NT2/D1 (cell line): ENCODE data around the gene TMEM74B.

Experiments
- DNase-seq: peaks from one replicate; pipeline ENCODE4 v3.0.0-alpha.2; 2011; ENCODE audit warnings: low read depth, low spot score
- H3K27me3 ChIP-seq: 2 replicates; pipeline ENCODE4 v1.6.0; 2011; ENCODE audit warnings: mild to moderate bottlenecking; ENCODE audit not compliant: insufficient read length, insufficient read depth
- H3K36me3 ChIP-seq: 2 replicates; pipeline ENCODE4 v1.6.1; 2011; ENCODE audit warnings: mild to moderate bottlenecking, low read length, mixed read lengths; ENCODE audit not compliant: insufficient read depth, insufficient read length
- H3K4me1 ChIP-seq: 2 replicates; pipeline ENCODE4 v1.5.1; 2011; ENCODE audit not compliant: insufficient read depth, insufficient read length
- H3K4me3 ChIP-seq: 2 replicates; pipeline ENCODE4 v1.5.1; 2011; ENCODE audit warnings: low read depth; ENCODE audit not compliant: insufficient read length
- H3K9ac ChIP-seq: 2 replicates; pipeline ENCODE4 v1.6.0; 2011; ENCODE audit warnings: low read depth; ENCODE audit not compliant: insufficient read length
- H3K9me3 ChIP-seq: 2 replicates; pipeline ENCODE4 v1.5.1; 2011; ENCODE audit warnings: mild to moderate bottlenecking, low read length; ENCODE audit not compliant: insufficient read depth
- SUZ12 ChIP-seq: IDR thresholded peaks from 2 replicates; pipeline ENCODE4 v1.6.1; 2011; ENCODE audit not compliant: insufficient read length, insufficient read depth; ENCODE audit errors: extremely low read depth
- YY1 ChIP-seq: IDR thresholded peaks from 2 replicates; pipeline ENCODE4 v1.6.1; 2011; ENCODE audit not compliant: insufficient read length, insufficient read depth
- ZNF274 ChIP-seq: IDR thresholded peaks from 2 replicates; pipeline ENCODE4 v1.6.1; 2011; ENCODE audit warnings: mild to moderate bottlenecking, low read depth, low read length

TMEM74B gene

GRCh38 chr20:1215386-1216170 lies 30.8 kb upstream of the TMEM74B start:
- no peak for DNase-seq
- H3K36me3 ChIP-seq, result no peaks in the 10 kb centered on the region
- TF ChIP-seq SUZ12, result no peak
- TF ChIP-seq ZNF274, result no peak
- TF ChIP-seq YY1, result no peak
- H3K9me3 ChIP-seq, result no peaks in the 10 kb centered on the region
- no peaks in the 10 kb centered on the region for H3K4me1 ChIP-seq
- H3K9ac ChIP-seq, result no peak overlapping the region
- peaks cover 7% of the 10 kb centered on the region for H3K27me3 ChIP-seq
- H3K4me3 ChIP-seq, result no peak overlapping the region

- H3K27me3 ChIP-seq, result peaks cover 7% of the 10 kb centered on the region
These were observed 30.1 kb upstream of the TMEM74B start for GRCh38 chr20:1214838-1215261.

DNA sequence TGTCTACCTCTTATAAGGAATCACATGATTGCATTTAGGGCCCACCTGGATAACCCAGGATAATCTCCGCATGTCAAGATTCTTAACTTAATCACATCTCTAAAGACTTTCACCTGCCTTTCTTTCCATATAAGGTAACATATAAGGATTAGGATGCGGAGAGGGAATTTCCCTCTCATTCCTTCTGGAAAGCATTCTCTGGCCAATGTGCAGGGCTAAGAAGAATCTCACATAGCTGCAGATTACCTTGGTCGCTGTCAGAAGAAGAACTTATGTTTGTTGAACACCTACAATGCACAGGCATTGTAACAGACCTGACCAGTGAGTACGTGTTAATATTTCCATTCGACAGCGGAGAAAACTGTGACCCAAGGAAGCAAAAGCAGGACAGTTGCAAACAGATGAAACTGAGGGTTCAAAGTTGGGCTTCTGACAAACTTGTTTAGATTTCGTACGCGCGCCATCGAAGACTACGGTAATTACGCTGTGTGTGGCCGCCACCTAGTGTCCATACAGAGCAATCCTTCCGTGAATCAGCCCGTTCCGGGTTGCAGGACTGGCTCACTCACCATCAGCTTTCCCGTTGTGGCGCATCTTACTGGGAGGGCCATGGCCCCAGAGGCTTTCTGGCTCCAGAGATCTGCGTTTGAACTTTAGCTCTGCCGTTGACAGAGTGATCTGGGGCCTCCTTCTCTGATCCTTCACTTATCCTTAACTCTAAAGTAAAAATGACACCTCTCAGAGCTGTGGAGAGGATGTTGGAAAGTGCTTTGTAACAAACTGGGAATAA lies 28.0 kb upstream of the TMEM74B start:
- no peak overlapping the region for H3K9ac ChIP-seq
- no peaks in the 10 kb centered on the region for H3K4me1 ChIP-seq
- H3K36me3 ChIP-seq, result no peaks in the 10 kb centered on the region
- peaks cover 7% of the 10 kb centered on the region for H3K27me3 ChIP-seq
- H3K4me3 ChIP-seq, result no peak overlapping the region
- TF ChIP-seq YY1, result no peak
- TF ChIP-seq ZNF274, result no peak
- no peak for TF ChIP-seq SUZ12
- no peaks in the 10 kb centered on the region for H3K9me3 ChIP-seq
- DNase-seq, result peak; percentile 66

More at GRCh38 chr20:1214838-1215261, 30.1 kb upstream of the TMEM74B start:
- Histone ChIP-seq H3K4me1 (no peaks in the 10 kb centered on the region), H3K9me3 (no peaks in the 10 kb centered on the region), H3K36me3 (no peaks in the 10 kb centered on the region), H3K4me3 (no peak overlapping the region), H3K9ac (no peak overlapping the region)
- DNase-seq, result no peak
- TF ChIP-seq ZNF274, result no peak
- no peak for TF ChIP-seq YY1

GRCh38 chr20:1212023-1212422 lies 27.2 kb upstream of the TMEM74B start:
- TF ChIP-seq YY1 (no peak), SUZ12 (no peak), ZNF274 (no peak)
- no peaks in the 10 kb centered on the region for H3K36me3 ChIP-seq
- peaks cover 7% of the 10 kb centered on the region for H3K27me3 ChIP-seq
- no peak overlapping the region for H3K9ac ChIP-seq
- H3K4me1 ChIP-seq, result no peaks in the 10 kb centered on the region
- no peaks in the 10 kb centered on the region for H3K9me3 ChIP-seq
- DNase-seq, result no peak
- H3K4me3 ChIP-seq, result no peak overlapping the region

DNA sequence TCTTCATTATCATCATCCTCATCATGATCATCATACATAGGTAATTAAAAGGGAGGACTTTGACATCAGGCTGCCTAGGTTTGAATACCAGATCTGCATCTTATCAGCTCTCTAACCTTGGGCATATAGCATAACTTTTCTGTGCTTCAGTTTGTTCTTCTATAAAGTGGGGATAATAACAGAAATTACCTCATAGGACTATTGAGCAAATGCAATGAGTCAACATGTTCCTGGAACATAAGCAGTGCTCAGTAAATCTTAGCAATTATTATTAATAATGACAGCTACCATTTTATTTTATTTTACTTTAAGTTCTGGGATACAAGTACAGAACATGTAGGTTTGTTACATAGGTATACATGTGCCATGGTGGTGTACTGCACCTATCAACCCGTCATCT lies 25.7 kb upstream of the TMEM74B start:
- Histone ChIP-seq H3K4me3 (no peak overlapping the region), H3K9me3 (no peaks in the 10 kb centered on the region), H3K9ac (no peak overlapping the region), H3K27me3 (peaks cover 7% of the 10 kb centered on the region), H3K4me1 (no peaks in the 10 kb centered on the region), H3K36me3 (no peaks in the 10 kb centered on the region)
- no peak for DNase-seq
- TF ChIP-seq ZNF274 (no peak), YY1 (no peak), SUZ12 (no peak)

DNA sequence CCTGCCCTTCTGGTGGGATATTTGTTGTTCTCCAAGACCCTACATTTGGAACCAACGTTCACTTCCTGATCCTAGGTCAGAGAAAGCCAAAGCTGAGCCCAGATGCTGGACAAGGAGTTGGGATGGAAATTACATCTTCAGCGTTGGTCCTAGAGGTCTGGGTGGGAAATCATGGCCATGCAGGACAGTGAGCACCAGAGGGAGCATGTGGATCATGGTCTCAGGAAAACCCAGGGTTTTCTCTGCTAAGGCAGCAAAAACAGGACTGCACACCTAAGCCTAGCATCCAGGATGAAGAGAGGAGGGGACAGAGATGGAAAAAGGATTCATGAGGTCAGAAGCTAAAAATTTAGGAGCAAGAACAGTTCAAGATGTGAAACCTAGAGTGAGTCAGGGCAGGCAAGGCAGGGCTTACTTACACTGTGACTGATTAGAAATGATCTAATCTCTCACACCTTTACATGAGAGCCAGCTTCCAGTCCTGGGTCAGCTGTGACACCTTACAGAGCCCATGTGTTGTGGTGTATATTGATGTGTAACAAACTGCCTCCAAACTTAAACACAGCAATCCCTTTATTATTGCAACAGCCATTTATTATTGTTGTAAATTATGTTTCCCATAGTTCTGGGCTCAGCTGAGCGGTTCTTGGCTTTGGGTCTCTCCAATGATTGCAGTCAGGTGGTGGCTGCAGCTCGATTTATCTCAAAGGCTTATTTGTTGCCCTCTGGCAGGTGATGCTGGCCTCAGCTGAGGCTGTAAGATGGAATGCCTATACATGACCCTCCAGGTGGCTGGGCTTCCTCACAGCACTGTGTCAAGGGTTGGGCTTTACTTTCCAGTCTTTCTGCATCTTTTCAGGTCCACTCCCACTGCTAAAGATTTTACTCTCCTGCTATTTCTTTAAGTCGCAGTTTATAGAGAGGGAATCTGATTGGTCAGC lies 24.9 kb upstream of the TMEM74B start:
- Histone ChIP-seq H3K27me3 (peaks cover 7% of the 10 kb centered on the region), H3K9ac (no peak overlapping the region), H3K4me1 (no peaks in the 10 kb centered on the region), H3K9me3 (no peaks in the 10 kb centered on the region), H3K36me3 (no peaks in the 10 kb centered on the region), H3K4me3 (no peak overlapping the region)
- TF ChIP-seq ZNF274, result no peak
- TF ChIP-seq YY1, result no peak
- TF ChIP-seq SUZ12, result no peak
- DNase-seq, result no peak
